Ishikawa (cell line): ENCODE measurements around the gene EGFLAM.

ENCODE experiments used
- CEBPB ChIP-seq: IDR thresholded peaks from 2 replicates; pipeline ENCODE4 v1.6.1; 2012
- CREB1 ChIP-seq: IDR thresholded peaks from 2 replicates; pipeline ENCODE4 v1.6.1; 2012; ENCODE audit warnings: low read depth
- EGR1 ChIP-seq: IDR thresholded peaks from 2 replicates; pipeline ENCODE4 v1.6.1; 2012
- EP300 ChIP-seq: IDR thresholded peaks from 2 replicates; pipeline ENCODE4 v1.6.1; 2012; ENCODE audit warnings: borderline replicate concordance
- FOXM1 ChIP-seq: IDR thresholded peaks from 2 replicates; pipeline ENCODE4 v1.6.1; 2012; ENCODE audit warnings: low read depth, borderline replicate concordance
- NFIC ChIP-seq: IDR thresholded peaks from 2 replicates; pipeline ENCODE4 v1.6.1; 2012
- RAD21 ChIP-seq: IDR thresholded peaks from 2 replicates; pipeline ENCODE4 v1.6.1; 2012; ENCODE audit warnings: low read depth
- TAF1 ChIP-seq: IDR thresholded peaks from 2 replicates; pipeline ENCODE4 v1.6.1; 2012; ENCODE audit warnings: low read depth, mild to moderate bottlenecking
- TCF12 ChIP-seq: IDR thresholded peaks from 2 replicates; pipeline ENCODE4 v1.6.1; 2012; ENCODE audit warnings: low read depth
- TEAD4 ChIP-seq: IDR thresholded peaks from 2 replicates; pipeline ENCODE4 v1.6.1; 2012
- YY1 ChIP-seq: IDR thresholded peaks from 2 replicates; pipeline ENCODE4 v1.6.1; 2012; ENCODE audit warnings: low read depth
- ZBTB7A ChIP-seq: IDR thresholded peaks from 2 replicates; pipeline ENCODE4 v1.6.1; 2012; ENCODE audit warnings: low read depth
- TF ChIP-seq, protein P1 (sequence below): IDR thresholded peaks from 2 replicates; pipeline ENCODE4 v1.6.1; 2012
- TF ChIP-seq, protein P2 (sequence below): IDR thresholded peaks from 2 replicates; pipeline ENCODE4 v1.6.1; 2012; ENCODE audit warnings: low read depth, mild to moderate bottlenecking
- TF ChIP-seq, protein P3 (sequence below): IDR thresholded peaks from 2 replicates; pipeline ENCODE4 v1.6.1; 2012

Gene EGFLAM

DNA sequence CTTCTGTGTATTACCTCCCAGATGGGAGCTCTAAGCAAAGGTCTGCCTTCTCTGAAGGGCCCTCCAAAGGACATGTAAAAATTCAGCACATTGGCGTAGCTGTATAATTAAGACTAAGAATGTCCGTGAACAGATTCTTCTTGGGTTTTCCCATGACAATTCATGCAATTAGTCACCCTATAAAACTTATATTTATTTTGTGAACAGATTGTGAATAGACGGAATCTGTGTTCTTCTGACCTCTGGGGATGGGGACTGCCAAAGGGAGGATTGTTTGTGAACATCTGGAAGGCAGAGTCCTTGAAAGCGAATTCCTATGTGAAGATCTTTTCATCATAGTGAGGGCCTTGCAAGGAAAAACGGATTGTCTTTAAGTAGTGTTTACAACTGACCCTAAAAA, 111.3 kb downstream of the EGFLAM start:
- TF ChIP-seq YY1 (no peak), EP300 (no peak), TAF1 (no peak), TCF12 (no peak), EGR1 (no peak)
- TF ChIP-seq, protein P1, sequence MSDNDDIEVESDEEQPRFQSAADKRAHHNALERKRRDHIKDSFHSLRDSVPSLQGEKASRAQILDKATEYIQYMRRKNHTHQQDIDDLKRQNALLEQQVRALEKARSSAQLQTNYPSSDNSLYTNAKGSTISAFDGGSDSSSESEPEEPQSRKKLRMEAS, result no peak

DNA sequence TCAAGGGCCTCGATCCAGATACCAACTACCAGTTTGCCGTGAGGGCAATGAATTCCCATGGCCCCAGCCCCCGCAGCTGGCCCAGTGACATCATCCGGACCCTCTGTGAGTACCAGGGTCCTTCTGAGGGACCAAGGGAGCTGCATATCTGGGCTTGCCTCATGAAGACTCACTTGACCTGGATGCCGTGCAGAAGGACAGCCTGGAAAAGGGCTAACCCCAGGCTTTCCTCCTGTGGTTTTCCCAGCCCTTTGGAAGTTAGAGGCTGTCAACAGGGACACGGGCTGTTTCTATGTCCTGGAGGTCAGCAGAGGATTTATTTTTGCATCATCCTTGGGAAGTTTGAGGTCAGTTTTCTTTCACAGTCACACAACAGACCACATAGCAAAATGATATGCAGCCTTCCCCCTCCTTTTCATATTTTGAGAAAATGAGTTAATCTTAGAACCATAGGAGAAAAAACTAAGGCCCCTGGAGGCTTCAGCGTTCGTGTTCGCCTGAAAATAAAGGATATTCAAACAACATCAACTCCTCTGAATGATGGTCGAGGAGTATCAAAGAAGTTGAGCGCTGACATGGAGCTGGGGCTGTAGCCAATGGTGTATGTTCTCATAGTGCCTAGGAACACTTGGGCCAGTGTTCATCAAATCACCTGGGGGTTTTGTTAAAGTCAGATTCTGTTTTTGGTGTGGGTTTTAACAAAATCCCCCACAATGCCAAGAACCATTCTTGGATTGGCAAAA, 112.2 kb downstream of the EGFLAM start:
- TF ChIP-seq RAD21 (no peak), ZBTB7A (no peak), YY1 (no peak), FOXM1 (no peak), TEAD4 (no peak), TCF12 (no peak), CEBPB (no peak)
- TF ChIP-seq, protein P1, result no peak
- TF ChIP-seq, protein P2, sequence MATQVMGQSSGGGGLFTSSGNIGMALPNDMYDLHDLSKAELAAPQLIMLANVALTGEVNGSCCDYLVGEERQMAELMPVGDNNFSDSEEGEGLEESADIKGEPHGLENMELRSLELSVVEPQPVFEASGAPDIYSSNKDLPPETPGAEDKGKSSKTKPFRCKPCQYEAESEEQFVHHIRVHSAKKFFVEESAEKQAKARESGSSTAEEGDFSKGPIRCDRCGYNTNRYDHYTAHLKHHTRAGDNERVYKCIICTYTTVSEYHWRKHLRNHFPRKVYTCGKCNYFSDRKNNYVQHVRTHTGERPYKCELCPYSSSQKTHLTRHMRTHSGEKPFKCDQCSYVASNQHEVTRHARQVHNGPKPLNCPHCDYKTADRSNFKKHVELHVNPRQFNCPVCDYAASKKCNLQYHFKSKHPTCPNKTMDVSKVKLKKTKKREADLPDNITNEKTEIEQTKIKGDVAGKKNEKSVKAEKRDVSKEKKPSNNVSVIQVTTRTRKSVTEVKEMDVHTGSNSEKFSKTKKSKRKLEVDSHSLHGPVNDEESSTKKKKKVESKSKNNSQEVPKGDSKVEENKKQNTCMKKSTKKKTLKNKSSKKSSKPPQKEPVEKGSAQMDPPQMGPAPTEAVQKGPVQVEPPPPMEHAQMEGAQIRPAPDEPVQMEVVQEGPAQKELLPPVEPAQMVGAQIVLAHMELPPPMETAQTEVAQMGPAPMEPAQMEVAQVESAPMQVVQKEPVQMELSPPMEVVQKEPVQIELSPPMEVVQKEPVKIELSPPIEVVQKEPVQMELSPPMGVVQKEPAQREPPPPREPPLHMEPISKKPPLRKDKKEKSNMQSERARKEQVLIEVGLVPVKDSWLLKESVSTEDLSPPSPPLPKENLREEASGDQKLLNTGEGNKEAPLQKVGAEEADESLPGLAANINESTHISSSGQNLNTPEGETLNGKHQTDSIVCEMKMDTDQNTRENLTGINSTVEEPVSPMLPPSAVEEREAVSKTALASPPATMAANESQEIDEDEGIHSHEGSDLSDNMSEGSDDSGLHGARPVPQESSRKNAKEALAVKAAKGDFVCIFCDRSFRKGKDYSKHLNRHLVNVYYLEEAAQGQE, result no peak

DNA sequence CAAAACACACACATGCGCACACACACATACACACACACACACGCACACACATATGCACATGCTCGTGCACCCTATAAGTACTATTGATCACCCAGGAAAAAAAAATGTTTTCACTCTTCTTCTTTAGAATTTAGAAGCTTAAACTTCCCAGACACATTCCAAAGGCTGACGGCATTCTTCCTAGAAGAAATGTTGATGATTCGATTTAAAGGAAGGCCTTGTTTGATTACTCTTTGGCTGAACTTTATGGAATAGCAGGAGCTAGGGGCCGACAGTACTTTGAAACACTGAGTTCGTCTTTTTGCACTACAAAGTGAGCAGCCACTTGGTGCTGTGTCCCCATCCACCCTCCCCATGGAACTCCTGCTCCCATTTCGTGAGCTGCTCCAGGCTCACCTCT, 113.2 kb downstream of the EGFLAM start:
- TF ChIP-seq CREB1, result no peak
- TF ChIP-seq YY1, result no peak
- no peak for TF ChIP-seq TEAD4
- no peak for TF ChIP-seq RAD21
- TF ChIP-seq EGR1, result no peak
- TF ChIP-seq, protein P1, result no peak
- TF ChIP-seq NFIC, result no peak
- TF ChIP-seq FOXM1, result no peak
- TF ChIP-seq TAF1, result no peak
- no peak for TF ChIP-seq EP300
- no peak for TF ChIP-seq ZBTB7A
- no peak for TF ChIP-seq TCF12
- TF ChIP-seq, protein P3, sequence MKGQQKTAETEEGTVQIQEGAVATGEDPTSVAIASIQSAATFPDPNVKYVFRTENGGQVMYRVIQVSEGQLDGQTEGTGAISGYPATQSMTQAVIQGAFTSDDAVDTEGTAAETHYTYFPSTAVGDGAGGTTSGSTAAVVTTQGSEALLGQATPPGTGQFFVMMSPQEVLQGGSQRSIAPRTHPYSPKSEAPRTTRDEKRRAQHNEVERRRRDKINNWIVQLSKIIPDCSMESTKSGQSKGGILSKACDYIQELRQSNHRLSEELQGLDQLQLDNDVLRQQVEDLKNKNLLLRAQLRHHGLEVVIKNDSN, result no peak
- TF ChIP-seq CEBPB, result no peak

DNA sequence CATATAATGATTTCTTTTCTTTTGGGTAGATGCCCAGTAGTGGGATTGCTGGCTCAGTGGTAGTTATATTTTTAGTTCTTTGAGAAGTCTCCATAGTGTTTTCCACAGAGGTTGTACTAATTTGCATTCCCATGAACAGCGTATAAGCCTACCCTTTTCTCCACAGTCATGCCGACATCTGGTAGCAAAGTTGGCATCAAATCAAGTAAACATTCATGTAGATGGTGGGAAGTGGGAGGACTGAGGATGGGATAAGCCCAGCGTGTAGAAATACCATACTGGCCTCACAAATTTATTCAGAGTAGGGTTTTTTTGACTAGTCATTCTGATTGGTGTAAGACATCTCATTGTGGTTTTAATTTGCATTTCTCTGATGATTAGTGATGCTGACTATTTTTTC, 115.4 kb downstream of the EGFLAM start:
- TF ChIP-seq EP300, result no peak
- TF ChIP-seq TCF12, result no peak
- no peak for TF ChIP-seq NFIC
- TF ChIP-seq CREB1, result no peak
- TF ChIP-seq EGR1, result no peak
- no peak for TF ChIP-seq FOXM1
- no peak for TF ChIP-seq ZBTB7A
- no peak for TF ChIP-seq TAF1
- TF ChIP-seq, protein P2, result no peak
- TF ChIP-seq, protein P3, result no peak
- no peak for TF ChIP-seq TEAD4
- TF ChIP-seq CEBPB, result no peak
- TF ChIP-seq YY1, result no peak
- TF ChIP-seq, protein P1, result no peak

DNA sequence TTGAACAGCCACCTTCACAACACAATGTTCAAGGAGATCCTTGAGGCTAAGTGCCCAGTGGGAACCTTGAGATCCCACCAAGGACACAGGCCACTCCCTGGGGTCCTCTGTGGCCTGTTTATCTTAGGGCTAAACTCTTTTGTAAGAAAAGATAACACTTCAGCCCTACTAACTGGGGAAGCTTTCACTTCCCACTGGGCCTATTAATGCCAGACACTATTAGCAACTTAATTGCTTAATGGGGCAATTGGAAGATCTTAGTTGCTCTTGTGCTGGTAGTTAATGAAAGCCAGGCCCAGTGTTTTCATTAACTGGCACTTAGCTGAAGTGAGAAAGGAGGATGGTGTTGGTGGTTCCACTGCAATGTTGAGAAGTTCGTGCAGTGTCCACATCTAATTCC, 117.1 kb downstream of the EGFLAM start:
- TF ChIP-seq YY1 (no peak), TAF1 (no peak), FOXM1 (no peak), RAD21 (no peak), NFIC (no peak), EP300 (no peak), TEAD4 (no peak), TCF12 (no peak)
- TF ChIP-seq, protein P1, result no peak
- TF ChIP-seq, protein P2, result no peak
- TF ChIP-seq, protein P3, result no peak
